Tibial nerve (tissue), 4 donors: ENCODE data around the gene COX17.

ENCODE experiments used
- CTCF ChIP-seq, 5 experiments: fragments of 200-600 bp in 3 of 5; fragments of 450-650 bp in 2 of 5; sonication (generic) in 3 of 5; IDR thresholded peaks; one replicate each; pipeline ENCODE4 v1.5.1; 2016 to 2019; ENCODE audit warnings: antibody characterized with exemption in 5 of 5, mild to moderate bottlenecking in 3 of 5, moderate library complexity in 2 of 5
- EP300 ChIP-seq, 2 donors: sonication (generic); formaldehyde crosslinking; IDR thresholded peaks; one replicate each; pipeline ENCODE4 v1.6.1; 2017; ENCODE audit warnings: antibody characterized with exemption in 2 of 2, mild to moderate bottlenecking in 1 of 2

- TF ChIP-seq CTCF (IDR thresholded peaks at IDR 0.05), result no peak
- TF ChIP-seq EP300 (IDR thresholded peaks at IDR 0.05), result no peak
Measured at GRCh38 chr3:119723022-119723421, 45.8 kb upstream of the COX17 start.
